GM12874 (cell line): ENCODE results near the gene HIVEP2.

Experiments
- CTCF ChIP-seq: IDR thresholded peaks from 2 replicates; pipeline ENCODE4 v1.5.1; 2011; ENCODE audit warnings: low read depth, mild to moderate bottlenecking, control low read depth, low read length, moderate library complexity; ENCODE audit not compliant: insufficient read depth

HIVEP2 gene

GRCh38 chr6:142844065-142844755, 100.8 kb downstream of the HIVEP2 start:
- TF ChIP-seq CTCF, result no peak

- TF ChIP-seq CTCF, result no peak
These were observed 101.6 kb downstream of the HIVEP2 start for GRCh38 chr6:142843361-142843760.

GRCh38 chr6:142842418-142843261, 102.3 kb downstream of the HIVEP2 start:
- no peak for TF ChIP-seq CTCF

GRCh38 chr6:142841915-142842314, 103.1 kb downstream of the HIVEP2 start:
- no peak for TF ChIP-seq CTCF

GRCh38 chr6:142839686-142840040, 105.3 kb downstream of the HIVEP2 start:
- no peak for TF ChIP-seq CTCF

- no peak for TF ChIP-seq CTCF
These were observed 105.9 kb downstream of the HIVEP2 start for GRCh38 chr6:142838821-142839685.
